Measurements from ENCODE around the gene STRN3.
A peak's percentile ranks its signal among the peaks of the same experiment; 100 is the strongest.
"Not testable (repeated sequence)": the region's sequence is repeated elsewhere in the genome, so short reads cannot be mapped to it uniquely, and the experiment has no call there.

Gene STRN3

DNA sequence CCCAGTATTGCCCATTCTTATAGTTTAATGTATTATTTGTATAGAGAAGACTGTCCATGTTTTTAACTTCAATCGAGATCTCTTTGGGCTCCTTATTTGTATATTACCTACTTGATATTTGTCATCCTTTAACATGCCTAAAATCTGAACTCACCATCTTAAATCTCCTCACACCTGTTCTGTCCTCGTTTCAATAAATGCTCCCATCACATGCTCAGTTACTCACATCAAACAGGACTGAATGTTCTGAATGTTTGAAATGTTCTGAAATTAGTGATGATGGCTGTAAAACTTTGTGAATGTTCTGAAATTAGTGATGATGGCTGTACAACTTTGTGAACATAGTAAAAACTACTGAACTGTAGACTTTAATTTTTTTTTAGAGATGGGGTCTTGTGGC lies 117.4 kb downstream of the STRN3 start:
- Mint-ChIP-seq H3K4me1 (no peaks in the 10 kb centered on the region), H3K4me3 (no peak overlapping the region), H3K27me3 (ENCODE audit: low read depth, poor library complexity) (no peaks in the 10 kb centered on the region), H3K36me3 (ENCODE audit: low read depth) (peaks cover 30% of the 10 kb centered on the region), H3K27ac (no peak overlapping the region), H3K9me3 (no peaks in the 10 kb centered on the region)
- no peak for DNase-seq
- TF ChIP-seq, protein P1, sequence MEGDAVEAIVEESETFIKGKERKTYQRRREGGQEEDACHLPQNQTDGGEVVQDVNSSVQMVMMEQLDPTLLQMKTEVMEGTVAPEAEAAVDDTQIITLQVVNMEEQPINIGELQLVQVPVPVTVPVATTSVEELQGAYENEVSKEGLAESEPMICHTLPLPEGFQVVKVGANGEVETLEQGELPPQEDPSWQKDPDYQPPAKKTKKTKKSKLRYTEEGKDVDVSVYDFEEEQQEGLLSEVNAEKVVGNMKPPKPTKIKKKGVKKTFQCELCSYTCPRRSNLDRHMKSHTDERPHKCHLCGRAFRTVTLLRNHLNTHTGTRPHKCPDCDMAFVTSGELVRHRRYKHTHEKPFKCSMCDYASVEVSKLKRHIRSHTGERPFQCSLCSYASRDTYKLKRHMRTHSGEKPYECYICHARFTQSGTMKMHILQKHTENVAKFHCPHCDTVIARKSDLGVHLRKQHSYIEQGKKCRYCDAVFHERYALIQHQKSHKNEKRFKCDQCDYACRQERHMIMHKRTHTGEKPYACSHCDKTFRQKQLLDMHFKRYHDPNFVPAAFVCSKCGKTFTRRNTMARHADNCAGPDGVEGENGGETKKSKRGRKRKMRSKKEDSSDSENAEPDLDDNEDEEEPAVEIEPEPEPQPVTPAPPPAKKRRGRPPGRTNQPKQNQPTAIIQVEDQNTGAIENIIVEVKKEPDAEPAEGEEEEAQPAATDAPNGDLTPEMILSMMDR (IDR thresholded peaks at IDR 0.05): no peak

DNA sequence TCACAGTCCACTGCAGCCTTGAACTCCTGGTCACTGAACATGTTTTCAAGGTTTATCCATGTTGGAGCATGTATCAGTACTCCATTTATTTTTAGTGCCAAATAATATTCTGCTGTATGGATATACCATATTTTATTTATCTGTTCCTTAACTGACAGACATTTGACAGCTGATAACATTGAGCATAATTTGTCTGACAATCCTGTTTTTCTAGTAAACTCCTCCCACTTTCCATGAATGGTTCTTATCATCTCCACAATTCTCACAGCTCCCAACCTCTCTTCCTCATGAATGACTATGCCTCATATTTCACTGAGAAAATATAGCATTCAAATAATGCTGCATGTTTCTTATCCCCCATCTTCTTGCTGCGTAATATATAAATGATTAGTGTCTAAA lies 118.5 kb downstream of the STRN3 start:
- DNase-seq: no peak
- TF ChIP-seq, protein P1 (IDR thresholded peaks at IDR 0.05): no peak
- Mint-ChIP-seq H3K27ac (no peak overlapping the region), H3K9me3 (no peaks in the 10 kb centered on the region), H3K4me3 (no peak overlapping the region), H3K4me1 (no peaks in the 10 kb centered on the region), H3K36me3 (ENCODE audit: low read depth) (peaks cover 31% of the 10 kb centered on the region), H3K27me3 (ENCODE audit: low read depth, poor library complexity) (no peaks in the 10 kb centered on the region)

DNA sequence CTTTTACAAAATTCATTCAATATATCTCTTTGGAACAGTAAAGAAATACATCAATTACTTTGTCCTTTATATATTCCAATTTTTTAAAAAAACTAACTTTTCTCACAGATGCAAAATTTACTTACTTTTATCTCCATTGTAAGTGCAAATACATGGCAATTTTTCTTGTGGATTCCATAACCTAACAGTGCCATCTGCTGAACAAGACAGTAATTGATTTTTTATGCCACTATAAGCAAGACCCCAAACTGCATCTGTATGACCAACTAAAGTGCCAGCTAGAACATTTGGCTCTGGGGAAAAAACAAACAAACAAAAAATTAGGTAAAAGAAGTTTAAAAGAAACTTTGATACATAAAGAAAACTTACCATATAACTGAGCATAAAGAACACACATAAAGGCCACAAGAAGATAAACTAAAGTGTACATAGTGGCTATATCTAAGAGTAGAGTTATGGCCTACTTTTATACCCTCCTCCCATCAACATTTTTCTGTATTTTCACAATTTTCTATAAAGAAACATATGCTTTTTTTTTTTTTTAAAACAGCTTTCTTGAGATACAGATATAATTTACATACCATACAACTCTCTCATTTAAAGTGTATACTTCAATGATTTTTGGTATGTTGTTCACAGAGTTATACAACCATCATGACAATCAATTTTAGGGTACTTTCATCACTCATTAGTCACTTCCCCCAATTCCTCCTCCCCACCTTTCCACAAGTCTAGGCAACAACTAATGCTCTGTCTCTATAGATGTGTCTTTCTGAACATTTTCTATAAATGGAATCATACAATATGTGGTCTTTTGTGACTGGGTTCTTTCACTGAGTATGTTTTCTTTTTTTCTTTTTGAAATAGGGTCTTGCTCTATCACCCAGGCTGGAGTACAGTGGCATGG lies 119.2 kb downstream of the STRN3 start:
- H3K27me3 Mint-ChIP-seq (ENCODE audit: low read depth, poor library complexity): no peaks in the 10 kb centered on the region
- no peak overlapping the region for H3K4me3 Mint-ChIP-seq
- TF ChIP-seq, protein P1 (IDR thresholded peaks at IDR 0.05): no peak
- peaks cover 37% of the 10 kb centered on the region for H3K36me3 Mint-ChIP-seq (ENCODE audit: low read depth)
- no peaks in the 10 kb centered on the region for H3K4me1 Mint-ChIP-seq
- no peak for DNase-seq
- no peaks in the 10 kb centered on the region for H3K9me3 Mint-ChIP-seq
- no peak overlapping the region for H3K27ac Mint-ChIP-seq

DNA sequence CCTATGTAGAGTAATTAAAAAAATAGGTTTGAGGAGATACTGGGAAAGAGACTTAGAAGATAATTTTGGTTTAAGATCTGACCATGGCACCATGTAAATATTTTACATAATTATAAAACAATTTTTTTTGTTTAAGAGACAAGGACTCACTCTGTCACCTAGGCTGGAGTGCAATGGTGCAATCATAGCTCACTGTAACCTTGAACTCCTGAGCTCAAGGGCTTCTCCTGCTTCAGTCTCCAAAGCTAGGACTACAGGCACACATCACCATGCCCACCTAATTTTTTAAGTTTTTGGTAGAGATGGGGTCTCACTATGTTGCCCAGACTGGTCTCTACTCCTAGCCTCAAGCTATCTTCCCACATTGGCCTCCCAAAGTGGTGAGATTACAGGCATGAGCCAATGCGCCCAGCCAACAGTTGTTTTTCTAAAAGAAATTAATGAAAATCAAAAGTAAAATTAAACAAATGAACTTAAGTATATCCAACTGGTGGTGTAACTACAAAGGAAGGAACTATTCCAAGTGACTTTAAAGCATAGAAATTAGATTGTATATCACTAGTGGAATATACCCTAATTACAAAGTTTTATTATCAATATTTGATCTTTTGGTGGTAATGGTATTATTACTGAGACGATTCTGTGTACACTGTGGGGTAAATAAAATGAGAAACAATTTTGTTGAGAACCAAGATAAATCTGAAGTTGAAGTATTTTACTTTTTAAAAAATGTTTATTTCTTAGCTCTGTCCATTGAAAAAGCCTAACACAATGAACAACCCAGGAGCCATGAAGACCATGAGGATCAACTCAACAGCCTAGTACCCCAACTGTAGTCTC lies 122.7 kb downstream of the STRN3 start:
- no peaks in the 10 kb centered on the region for H3K4me1 Mint-ChIP-seq
- H3K9me3 Mint-ChIP-seq: no peaks in the 10 kb centered on the region
- H3K36me3 Mint-ChIP-seq (ENCODE audit: low read depth): peaks cover 43% of the 10 kb centered on the region
- DNase-seq: no peak
- no peak overlapping the region for H3K4me3 Mint-ChIP-seq
- no peak overlapping the region for H3K27ac Mint-ChIP-seq
- TF ChIP-seq, protein P1 (IDR thresholded peaks at IDR 0.05): no peak
- H3K27me3 Mint-ChIP-seq (ENCODE audit: low read depth, poor library complexity): no peaks in the 10 kb centered on the region

DNA sequence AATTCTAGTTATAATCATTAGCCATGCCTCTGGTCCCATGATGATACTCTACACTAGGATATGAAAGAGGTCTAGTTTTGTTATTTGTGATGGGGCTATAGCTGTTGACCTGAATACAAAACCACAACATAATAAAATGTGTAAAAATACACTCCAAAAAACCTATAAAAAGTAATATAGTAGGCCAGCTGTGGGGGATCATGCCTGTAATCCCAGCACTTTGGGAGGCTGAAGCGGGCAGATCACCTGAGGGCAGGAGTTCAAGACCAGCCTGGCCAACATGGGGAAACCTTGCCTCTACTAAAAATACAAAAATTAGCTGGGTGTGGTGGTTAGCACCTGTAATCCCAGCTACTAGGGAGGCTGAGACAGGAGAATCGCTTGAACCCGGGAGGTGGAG lies 129.1 kb downstream of the STRN3 start:
- H3K27ac Mint-ChIP-seq; H3K9me3 Mint-ChIP-seq; H3K4me1 Mint-ChIP-seq; DNase-seq; H3K4me3 Mint-ChIP-seq; H3K27me3 Mint-ChIP-seq (ENCODE audit: low read depth, poor library complexity): not testable (repeated sequence)
- peaks cover 71% of the 10 kb centered on the region for H3K36me3 Mint-ChIP-seq (ENCODE audit: low read depth)

DNA sequence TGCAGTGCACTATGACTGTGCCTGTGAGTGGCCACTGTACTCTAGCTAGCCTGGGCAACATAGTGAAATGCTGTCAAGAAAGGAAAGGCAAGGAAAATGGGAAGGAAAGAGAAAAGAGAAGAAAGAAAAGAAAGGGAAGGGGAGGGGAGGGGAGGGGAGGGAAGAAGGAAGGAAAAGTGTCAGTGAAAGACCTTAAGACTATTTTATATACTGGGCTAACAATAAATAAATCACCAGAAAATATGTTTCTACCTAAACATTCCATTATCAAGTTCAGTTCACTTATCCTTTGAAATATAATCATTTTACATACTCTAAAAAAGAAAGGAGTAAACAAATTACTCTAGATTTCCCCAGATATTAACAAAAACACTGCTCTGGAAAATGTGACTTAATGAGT lies 129.7 kb downstream of the STRN3 start:
- Mint-ChIP-seq H3K9me3 (no peaks in the 10 kb centered on the region), H3K27ac (peak overlapping the region; percentile 73), H3K4me3 (no peak overlapping the region), H3K36me3 (ENCODE audit: low read depth) (peaks cover 71% of the 10 kb centered on the region), H3K4me1 (no peaks in the 10 kb centered on the region), H3K27me3 (ENCODE audit: low read depth, poor library complexity) (no peaks in the 10 kb centered on the region)
- DNase-seq: no peak
- TF ChIP-seq, protein P1 (IDR thresholded peaks at IDR 0.05): no peak

Data from nephron progenitor cell (in vitro differentiated cells).